HepG2 (cell line): Measurements from ENCODE around the gene CCDC106. TPM values are rescaled to one million over a fixed set of nuclear protein-coding genes. Genes with fewer than 3 reads are reported as not detected.

Experiments used
- EEA1 ChIP-seq: sonication (generic); formaldehyde crosslinking; IDR thresholded peaks from 2 replicates; pipeline ENCODE4 v1.5.1; 2020; ENCODE audit warnings: mild to moderate bottlenecking, missing genetic modification reagents, borderline replicate concordance
- EZH2 ChIP-seq: conservative IDR thresholded peaks from 2 replicates; pipeline ENCODE4 v1.6.1; 2012; ENCODE audit warnings: mild to moderate bottlenecking, low read depth, low read length, moderate library complexity
- FOXA3 ChIP-seq: IDR thresholded peaks from 2 replicates; pipeline ENCODE4 v1.6.1; 2016; ENCODE audit warnings: missing genetic modification reagents, missing compliant biosample characterization
- FOXM1 ChIP-seq: sonication (generic); formaldehyde crosslinking; IDR thresholded peaks from 2 replicates; pipeline ENCODE4 v1.5.0; 2020; ENCODE audit warnings: missing genetic modification reagents
- GABPA ChIP-seq, 2 experiments: IDR thresholded peaks; 2 replicates each; pipeline ENCODE4 v1.6.1; 2011 to 2016; ENCODE audit warnings: low read depth in 2 of 2, low read length in 1 of 2, missing biosample characterization in 1 of 2, missing genetic modification characterization in 1 of 2
- HDAC2 ChIP-seq: sonication (generic); formaldehyde crosslinking; IDR thresholded peaks from 2 replicates; pipeline ENCODE4 v1.4.0; 2020; ENCODE audit warnings: missing genetic modification reagents
- HNRNPLL ChIP-seq: fragments of 200-400 bp; formaldehyde crosslinking; IDR thresholded peaks from 2 replicates; pipeline ENCODE4 v1.6.1; 2017; ENCODE audit warnings: mild to moderate bottlenecking, low read depth, low read length; ENCODE audit not compliant: poor library complexity, severe bottlenecking
- KMT2B ChIP-seq: IDR thresholded peaks from 2 replicates; pipeline ENCODE4 v1.6.1; 2016; ENCODE audit warnings: missing genetic modification reagents, missing compliant biosample characterization
- NR3C1 ChIP-seq: sonication (generic); formaldehyde crosslinking; IDR thresholded peaks from 2 replicates; pipeline ENCODE4 v1.4.0; 2020; ENCODE audit warnings: missing genetic modification reagents
- PHF21A ChIP-seq: sonication (generic); formaldehyde crosslinking; IDR thresholded peaks from 2 replicates; pipeline ENCODE4 v1.5.0; 2020; ENCODE audit warnings: mild to moderate bottlenecking, missing genetic modification reagents
- SAP130 ChIP-seq: IDR thresholded peaks from 2 replicates; pipeline ENCODE4 v1.6.1; 2016; ENCODE audit warnings: low read depth
- THAP11 ChIP-seq: IDR thresholded peaks from 2 replicates; pipeline ENCODE4 v1.6.1; 2016; ENCODE audit warnings: missing biosample characterization, missing genetic modification reagents
- ZBTB7B ChIP-seq: sonication (generic); formaldehyde crosslinking; IDR thresholded peaks from 2 replicates; pipeline ENCODE4 v1.4.0; 2020; ENCODE audit warnings: missing genetic modification reagents
- ZFP36 ChIP-seq: fragments of 150-350 bp; IDR thresholded peaks from 2 replicates; pipeline ENCODE4 v1.6.1; 2018; ENCODE audit warnings: borderline replicate concordance, low read length, low read depth; ENCODE audit not compliant: partially characterized antibody
- ZNF235 ChIP-seq: sonication (generic); formaldehyde crosslinking; IDR thresholded peaks from 2 replicates; pipeline ENCODE4 v1.8.1; 2023; ENCODE audit warnings: mild to moderate bottlenecking, missing genetic modification reagents, borderline replicate concordance
- ZNF44 ChIP-seq: sonication (generic); formaldehyde crosslinking; IDR thresholded peaks from 2 replicates; pipeline ENCODE4 v1.5.1; 2020; ENCODE audit warnings: mild to moderate bottlenecking, missing genetic modification reagents
- ZNF558 ChIP-seq: sonication (generic); formaldehyde crosslinking; IDR thresholded peaks from 2 replicates; pipeline ENCODE4 v1.9.0; 2022; ENCODE audit warnings: mild to moderate bottlenecking, missing genetic modification reagents, borderline replicate concordance
- ZNF776 ChIP-seq: sonication (generic); formaldehyde crosslinking; IDR thresholded peaks from 2 replicates; pipeline ENCODE4 v1.4.0; 2020; ENCODE audit warnings: mild to moderate bottlenecking, missing genetic modification reagents
- ZNF788 ChIP-seq: sonication (generic); formaldehyde crosslinking; IDR thresholded peaks from 2 replicates; pipeline ENCODE4 v1.5.0; 2020; ENCODE audit warnings: mild to moderate bottlenecking, missing genetic modification reagents, borderline replicate concordance
- ZSCAN12 ChIP-seq: sonication (generic); formaldehyde crosslinking; IDR thresholded peaks from 2 replicates; pipeline ENCODE4 v1.9.0; 2021; ENCODE audit warnings: mild to moderate bottlenecking, missing genetic modification reagents
- ZSCAN30 ChIP-seq: sonication (generic); formaldehyde crosslinking; IDR thresholded peaks from 2 replicates; pipeline ENCODE4 v1.5.0; 2020; ENCODE audit warnings: mild to moderate bottlenecking, missing genetic modification reagents
- polyA plus RNA-seq, 8 experiments: library from polyadenylated mRNA; depleted of rRNA in 3 of 8; stranded (reverse) in 7 of 8; unstranded in 1 of 8; fragments of >200 nt; fragmentation: Illumina TruSeq in 4 of 8; extraction: Trizol in 4 of 8; gene quantifications; 2 replicates each; pipeline versions ENCODE4 v1.2.1 to v1.2.3, GENCODE V29; 2011 to 2016; ENCODE audit warnings: low read depth in 4 of 8, missing spikeins in 1 of 8, mixed read lengths in 1 of 8; ENCODE audit not compliant: insufficient read depth in 1 of 8
- total RNA-seq, 5 experiments: library from RNA; depleted of rRNA; stranded (reverse); fragments of >200 nt; fragmentation: Illumina TruSeq; extraction: Trizol; gene quantifications; 2 replicates each; pipeline ENCODE4 v1.2.3, GENCODE V29; 2016; ENCODE audit warnings: low read depth in 1 of 5
- TF ChIP-seq, protein P1 (sequence below): sonication (generic); formaldehyde crosslinking; IDR thresholded peaks from 2 replicates; pipeline ENCODE4 v1.4.0; 2020; ENCODE audit warnings: mild to moderate bottlenecking, missing genetic modification reagents, borderline replicate concordance
- TF ChIP-seq, protein P2 (sequence below): sonication (generic); formaldehyde crosslinking; IDR thresholded peaks from 2 replicates; pipeline ENCODE4 v1.4.0; 2020; ENCODE audit warnings: mild to moderate bottlenecking, missing genetic modification reagents

The CCDC106 gene
- total and polyA plus RNA-seq, 2 of the 13 experiments (the other 11 are each of a cell fraction or from before 2014, with no cell fraction given) = 4.7 to 8.8 TPM

DNA sequence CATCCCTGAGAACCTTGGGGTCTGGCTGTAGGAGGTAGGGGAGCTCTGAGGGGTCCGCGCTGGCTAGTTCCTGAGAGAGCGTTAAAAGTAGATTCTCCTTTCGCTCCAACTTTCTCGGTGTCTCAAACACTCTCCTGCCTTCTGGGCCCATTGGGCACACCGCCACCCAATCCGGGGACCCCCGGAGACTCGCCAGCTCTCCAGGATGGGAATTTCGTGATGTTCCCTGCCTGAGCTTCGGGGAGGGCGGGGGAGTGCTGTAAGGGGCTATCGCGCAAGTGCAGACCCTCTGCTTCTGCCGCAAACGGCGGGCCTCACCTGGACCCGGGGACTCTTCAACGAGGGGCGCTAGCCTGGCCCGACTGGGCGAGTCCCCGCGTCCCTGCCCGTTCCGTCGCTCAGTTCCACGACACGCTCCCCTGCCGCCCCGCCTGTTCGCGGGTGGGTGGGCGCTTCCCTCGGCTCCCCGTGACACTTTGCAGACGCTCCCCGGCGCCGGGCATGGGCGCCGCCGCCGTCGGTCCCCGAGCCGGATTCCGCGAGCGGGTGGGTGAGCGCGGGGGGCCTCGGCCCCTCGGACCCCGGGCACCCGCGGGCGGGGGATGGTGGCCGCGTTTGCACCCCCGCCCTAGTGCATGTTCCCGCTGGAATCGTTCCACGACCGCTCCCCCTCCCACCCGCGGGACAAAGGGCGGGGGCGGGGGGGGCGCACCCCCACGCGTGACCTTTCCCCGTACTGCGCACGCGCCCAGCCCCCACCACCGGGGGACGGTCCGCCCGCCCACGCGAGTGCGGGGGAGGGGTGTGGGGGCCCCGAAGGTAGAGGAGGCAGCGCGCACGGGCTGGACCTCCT lies at the start of gene CCDC106 (continued):
- TF ChIP-seq HNRNPLL (peak; percentile 43), SAP130 (CRISPR knock-in tag) (peak; percentile 67), ZBTB7B (CRISPR knock-in tag) (peak; percentile 42; the same call in 1 of the 2 replicates), ZNF235 (CRISPR knock-in tag) (peak; percentile 82; the same call in 1 of the 2 replicates), ZNF44 (0 out of 2 replicates have a peak, but pooled peaks have one; percentile 56), NR3C1 (CRISPR knock-in tag) (no peak), KMT2B (CRISPR knock-in tag) (0 out of 2 replicates have a peak, but pooled peaks have one; percentile 36), EEA1 (CRISPR knock-in tag) (peak; percentile 75; the same call in 1 of the 2 replicates), FOXA3 (0 out of 2 replicates have a peak, but pooled peaks have one; percentile 6), EZH2 (peak; percentile 60; the same call in 1 of the 2 replicates), ZNF776 (CRISPR knock-in tag) (peak; percentile 60; the same call in 1 of the 2 replicates), ZNF788 (CRISPR knock-in tag) (peak; percentile 81), PHF21A (peak; percentile 41; the same call in 1 of the 2 replicates), ZSCAN12 (0 out of 2 replicates have a peak, but pooled peaks have one; percentile 43), HDAC2 (CRISPR knock-in tag) (peak; percentile 21; the same call in 1 of the 2 replicates), GABPA (IDR thresholded peaks at IDR 0.05; ENCODE audit: low read depth, low read length) (no peak), GABPA (CRISPR knock-in tag; IDR thresholded peaks at IDR 0.05; ENCODE audit: low read depth) (peak; percentile 21; the same call in 1 of the 2 replicates), ZFP36 (no peak), THAP11 (peak; percentile 60; the same call in 1 of the 2 replicates), ZNF558 (peak; percentile 73; the same call in 1 of the 2 replicates), ZSCAN30 (CRISPR knock-in tag) (no peak), FOXM1 (CRISPR knock-in tag) (no peak)
- TF ChIP-seq, protein P1, sequence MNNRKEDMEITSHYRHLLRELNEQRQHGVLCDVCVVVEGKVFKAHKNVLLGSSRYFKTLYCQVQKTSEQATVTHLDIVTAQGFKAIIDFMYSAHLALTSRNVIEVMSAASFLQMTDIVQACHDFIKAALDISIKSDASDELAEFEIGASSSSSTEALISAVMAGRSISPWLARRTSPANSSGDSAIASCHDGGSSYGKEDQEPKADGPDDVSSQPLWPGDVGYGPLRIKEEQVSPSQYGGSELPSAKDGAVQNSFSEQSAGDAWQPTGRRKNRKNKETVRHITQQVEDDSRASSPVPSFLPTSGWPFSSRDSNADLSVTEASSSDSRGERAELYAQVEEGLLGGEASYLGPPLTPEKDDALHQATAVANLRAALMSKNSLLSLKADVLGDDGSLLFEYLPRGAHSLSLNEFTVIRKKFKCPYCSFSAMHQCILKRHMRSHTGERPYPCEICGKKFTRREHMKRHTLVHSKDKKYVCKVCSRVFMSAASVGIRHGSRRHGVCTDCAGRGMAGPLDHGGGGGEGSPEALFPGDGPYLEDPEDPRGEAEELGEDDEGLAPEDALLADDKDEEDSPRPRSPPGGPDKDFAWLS (CRISPR knock-in tag) = no peak
- TF ChIP-seq, protein P2, sequence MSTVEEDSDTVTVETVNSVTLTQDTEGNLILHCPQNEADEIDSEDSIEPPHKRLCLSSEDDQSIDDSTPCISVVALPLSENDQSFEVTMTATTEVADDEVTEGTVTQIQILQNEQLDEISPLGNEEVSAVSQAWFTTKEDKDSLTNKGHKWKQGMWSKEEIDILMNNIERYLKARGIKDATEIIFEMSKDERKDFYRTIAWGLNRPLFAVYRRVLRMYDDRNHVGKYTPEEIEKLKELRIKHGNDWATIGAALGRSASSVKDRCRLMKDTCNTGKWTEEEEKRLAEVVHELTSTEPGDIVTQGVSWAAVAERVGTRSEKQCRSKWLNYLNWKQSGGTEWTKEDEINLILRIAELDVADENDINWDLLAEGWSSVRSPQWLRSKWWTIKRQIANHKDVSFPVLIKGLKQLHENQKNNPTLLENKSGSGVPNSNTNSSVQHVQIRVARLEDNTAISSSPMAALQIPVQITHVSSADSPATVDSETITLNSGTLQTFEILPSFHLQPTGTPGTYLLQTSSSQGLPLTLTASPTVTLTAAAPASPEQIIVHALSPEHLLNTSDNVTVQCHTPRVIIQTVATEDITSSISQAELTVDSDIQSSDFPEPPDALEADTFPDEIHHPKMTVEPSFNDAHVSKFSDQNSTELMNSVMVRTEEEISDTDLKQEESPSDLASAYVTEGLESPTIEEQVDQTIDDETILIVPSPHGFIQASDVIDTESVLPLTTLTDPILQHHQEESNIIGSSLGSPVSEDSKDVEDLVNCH (CRISPR knock-in tag) = no peak
